ENCODE results near the gene SGK1.

DNA sequence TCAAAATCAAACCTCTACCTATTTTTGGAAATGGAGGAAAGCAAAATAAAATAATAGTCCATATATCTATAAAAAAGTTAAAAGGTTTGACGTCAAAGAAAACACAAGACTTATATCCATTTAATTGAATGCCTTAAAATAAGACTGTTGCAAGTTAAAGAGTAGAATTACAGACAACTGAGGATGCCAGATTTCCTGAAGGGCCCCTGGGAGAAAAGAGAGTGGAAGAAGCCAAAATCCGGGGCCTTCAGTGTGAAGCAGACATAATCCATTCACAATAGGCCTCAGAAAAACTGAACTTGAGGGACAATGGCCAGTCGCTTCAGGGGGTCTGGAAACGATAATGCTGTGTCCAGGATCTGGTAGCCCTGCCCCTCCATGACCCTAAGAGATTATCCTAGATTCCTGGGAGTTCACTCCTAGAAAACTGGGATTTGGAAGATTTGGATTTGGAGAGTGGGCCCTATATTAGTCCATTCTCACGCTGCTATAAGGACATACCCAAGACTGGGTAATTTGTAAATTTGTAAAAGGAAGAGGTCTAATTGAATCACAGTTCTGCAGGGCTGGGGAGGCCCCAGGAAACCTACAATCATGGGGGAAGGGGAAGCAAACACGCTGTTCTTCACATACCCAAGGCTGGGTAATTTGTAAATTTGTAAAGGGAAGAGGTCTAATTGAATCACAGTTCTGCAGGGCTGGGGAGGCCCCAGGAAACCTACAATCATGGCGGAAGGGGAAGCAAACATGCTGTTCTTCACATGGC lies 171.5 kb downstream of the SGK1 start:
- TF ChIP-seq, protein P1, sequence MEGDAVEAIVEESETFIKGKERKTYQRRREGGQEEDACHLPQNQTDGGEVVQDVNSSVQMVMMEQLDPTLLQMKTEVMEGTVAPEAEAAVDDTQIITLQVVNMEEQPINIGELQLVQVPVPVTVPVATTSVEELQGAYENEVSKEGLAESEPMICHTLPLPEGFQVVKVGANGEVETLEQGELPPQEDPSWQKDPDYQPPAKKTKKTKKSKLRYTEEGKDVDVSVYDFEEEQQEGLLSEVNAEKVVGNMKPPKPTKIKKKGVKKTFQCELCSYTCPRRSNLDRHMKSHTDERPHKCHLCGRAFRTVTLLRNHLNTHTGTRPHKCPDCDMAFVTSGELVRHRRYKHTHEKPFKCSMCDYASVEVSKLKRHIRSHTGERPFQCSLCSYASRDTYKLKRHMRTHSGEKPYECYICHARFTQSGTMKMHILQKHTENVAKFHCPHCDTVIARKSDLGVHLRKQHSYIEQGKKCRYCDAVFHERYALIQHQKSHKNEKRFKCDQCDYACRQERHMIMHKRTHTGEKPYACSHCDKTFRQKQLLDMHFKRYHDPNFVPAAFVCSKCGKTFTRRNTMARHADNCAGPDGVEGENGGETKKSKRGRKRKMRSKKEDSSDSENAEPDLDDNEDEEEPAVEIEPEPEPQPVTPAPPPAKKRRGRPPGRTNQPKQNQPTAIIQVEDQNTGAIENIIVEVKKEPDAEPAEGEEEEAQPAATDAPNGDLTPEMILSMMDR (IDR thresholded peaks at IDR 0.05; ENCODE audit: low read depth, low read length, poor library complexity, severe bottlenecking): no peak
- TF ChIP-seq EZH2phosphoT487 (IDR thresholded peaks at IDR 0.05; ENCODE audit: borderline replicate concordance, low read length): no peak

Measured in DOHH2 (cell line).